Lung (tissue), 12 donors: ENCODE results near the gene GAN. TPM values are rescaled to one million over a fixed set of nuclear protein-coding genes. Genes with fewer than 3 reads are reported as not detected.

Experiments used
- ATAC-seq: fragments of 200-7000 bp; cut with Tn5 transposase; one replicate; pipeline ENCODE4 v1.9.1; 2020; ENCODE audit warnings: moderate number of reproducible peaks; ENCODE audit not compliant: insufficient read depth, low FRiP score
- DNase-seq, 3 donors: peaks; one replicate each; pipeline ENCODE4 v3.0.0-alpha.2; 2013 to 2017
- H3K27ac ChIP-seq, 2 donors: one replicate each; pipeline ENCODE4 v1.5.1; 2013; ENCODE audit warnings: mild to moderate bottlenecking in 2 of 2, moderate library complexity in 2 of 2, control low read depth in 1 of 2, inconsistent platforms in 1 of 2, low read depth in 1 of 2, low read length in 1 of 2
- H3K27me3 ChIP-seq, 3 donors: one replicate each; pipeline ENCODE4 v1.5.1; 2013; ENCODE audit warnings: low read length in 2 of 3; ENCODE audit not compliant: control insufficient read depth in 3 of 3, insufficient read depth in 3 of 3
- H3K36me3 ChIP-seq, 4 donors: one replicate each; pipeline ENCODE4 v1.5.1; 2013; ENCODE audit warnings: low read length in 4 of 4, mild to moderate bottlenecking in 1 of 4, moderate library complexity in 1 of 4; ENCODE audit not compliant: control insufficient read depth in 4 of 4, insufficient read depth in 4 of 4
- H3K4me1 ChIP-seq, 5 donors: one replicate each; pipeline ENCODE4 v1.5.1; 2013; ENCODE audit warnings: low read length in 5 of 5, mild to moderate bottlenecking in 2 of 5, moderate library complexity in 1 of 5; ENCODE audit not compliant: control insufficient read depth in 5 of 5, insufficient read depth in 5 of 5
- H3K4me3 ChIP-seq: one replicate; pipeline ENCODE4 v1.5.1; 2013; ENCODE audit warnings: mild to moderate bottlenecking, control low read depth, moderate library complexity
- H3K9ac ChIP-seq, 2 donors: one replicate each; pipeline ENCODE4 v1.5.1; 2013; ENCODE audit warnings: low read length in 2 of 2, control low read depth in 1 of 2; ENCODE audit not compliant: insufficient read depth in 1 of 2
- H3K9me3 ChIP-seq, 4 donors: one replicate each; pipeline ENCODE4 v1.5.1; 2013; ENCODE audit warnings: low read length in 3 of 4, mild to moderate bottlenecking in 1 of 4, moderate library complexity in 1 of 4; ENCODE audit not compliant: control insufficient read depth in 4 of 4, insufficient read depth in 3 of 4
- CTCF ChIP-seq: IDR thresholded peaks from 2 replicates; pipeline ENCODE4 v1.5.1; 2012; ENCODE audit warnings: mild to moderate bottlenecking; ENCODE audit errors: control extremely low read depth, extremely low read depth
- WGBS, 2 donors: extraction: QIAGEN DNeasy Blood & Tissue Kit; methylation state at CpG; one replicate each; pipeline ENCODE4 v1.1.7; 2013; 5-methylcytosine and 5-hydroxymethylcytosine counted together
- polyA plus RNA-seq, 2 donors: library from polyadenylated mRNA; stranded (reverse); fragments of 200-250 nt; gene quantifications; one replicate each; pipeline ENCODE4 v1.2.1, GENCODE V29; 2013
- total RNA-seq, 2 donors: library from RNA; depleted of rRNA in 1 of 2; stranded (reverse); fragments of >200 nt in 1 of 2; gene quantifications; one replicate each; pipeline ENCODE4 v1.2.1, GENCODE V29; 2014 to 2021
- donor health status: control.
- donor health status: control.
- donor health status: Bipolar disorder and iron deficiency.
- donor health status: healthy.
- donor health status: DM: yes; HTN: yes; CAD: no.

The GAN gene
- total and polyA plus RNA-seq, 4 donors = 0.76 to 9.0 (median 4.4) TPM

- ATAC-seq (peak; percentile 62), DNase-seq (peak in 2 of 3 donors; percentile 80 to 81)
- no peak overlapping the region for H3K27ac ChIP-seq
- no peaks in the 10 kb centered on the region for H3K27me3 ChIP-seq
- H3K36me3 ChIP-seq = peaks cover 2 to 30% (median 17%) of the 10 kb centered on the region in 4 donors
- no peaks in the 10 kb centered on the region for H3K9me3 ChIP-seq
- H3K4me1 ChIP-seq = no peaks in the 10 kb centered on the region
- 62 to 67% methylated on average over 12 of the region's 12 CpGs for WGBS, 2 donors
- H3K4me3 ChIP-seq = no peak overlapping the region
- peak; percentile 71 for TF ChIP-seq CTCF
- no peak overlapping the region for H3K9ac ChIP-seq
Observed at GRCh38 chr16:81366316-81366932, 51.7 kb downstream of the GAN start.

- 81 to 90% methylated on average over 6 of the region's 6 CpGs for WGBS, 2 donors
- H3K9ac ChIP-seq = no peak overlapping the region
- TF ChIP-seq CTCF = no peak
- no peaks in the 10 kb centered on the region for H3K27me3 ChIP-seq
- peaks cover 2 to 39% (median 13%) of the 10 kb centered on the region in 4 donors for H3K36me3 ChIP-seq
- H3K9me3 ChIP-seq = no peaks in the 10 kb centered on the region
- no peak overlapping the region for H3K27ac ChIP-seq
- H3K4me3 ChIP-seq = no peak overlapping the region
- DNase-seq = no peak
- H3K4me1 ChIP-seq = no peaks in the 10 kb centered on the region
- no peak for ATAC-seq
Observed at GRCh38 chr16:81367821-81368220, 53.1 kb downstream of the GAN start.

- H3K27ac ChIP-seq = no peak overlapping the region
- no peaks in the 10 kb centered on the region for H3K27me3 ChIP-seq
- H3K9me3 ChIP-seq = no peaks in the 10 kb centered on the region
- H3K9ac ChIP-seq = no peak overlapping the region
- DNase-seq (no peak), ATAC-seq (no peak)
- H3K4me1 ChIP-seq = no peaks in the 10 kb centered on the region
- H3K4me3 ChIP-seq = no peak overlapping the region
- peaks cover 2 to 21% (median 8%) of the 10 kb centered on the region in 4 donors for H3K36me3 ChIP-seq
- 85 to 88% methylated on average over 4 of the region's 4 CpGs for WGBS, 2 donors
- TF ChIP-seq CTCF = no peak
Observed at GRCh38 chr16:81369888-81370504, 55.2 kb downstream of the GAN start.
